Measurements from ENCODE around the gene ZDHHC6.

GRCh38 chr10:112390125-112390703 lies 56.5 kb downstream of the ZDHHC6 start:
- TF ChIP-seq, protein P1, sequence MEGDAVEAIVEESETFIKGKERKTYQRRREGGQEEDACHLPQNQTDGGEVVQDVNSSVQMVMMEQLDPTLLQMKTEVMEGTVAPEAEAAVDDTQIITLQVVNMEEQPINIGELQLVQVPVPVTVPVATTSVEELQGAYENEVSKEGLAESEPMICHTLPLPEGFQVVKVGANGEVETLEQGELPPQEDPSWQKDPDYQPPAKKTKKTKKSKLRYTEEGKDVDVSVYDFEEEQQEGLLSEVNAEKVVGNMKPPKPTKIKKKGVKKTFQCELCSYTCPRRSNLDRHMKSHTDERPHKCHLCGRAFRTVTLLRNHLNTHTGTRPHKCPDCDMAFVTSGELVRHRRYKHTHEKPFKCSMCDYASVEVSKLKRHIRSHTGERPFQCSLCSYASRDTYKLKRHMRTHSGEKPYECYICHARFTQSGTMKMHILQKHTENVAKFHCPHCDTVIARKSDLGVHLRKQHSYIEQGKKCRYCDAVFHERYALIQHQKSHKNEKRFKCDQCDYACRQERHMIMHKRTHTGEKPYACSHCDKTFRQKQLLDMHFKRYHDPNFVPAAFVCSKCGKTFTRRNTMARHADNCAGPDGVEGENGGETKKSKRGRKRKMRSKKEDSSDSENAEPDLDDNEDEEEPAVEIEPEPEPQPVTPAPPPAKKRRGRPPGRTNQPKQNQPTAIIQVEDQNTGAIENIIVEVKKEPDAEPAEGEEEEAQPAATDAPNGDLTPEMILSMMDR (IDR thresholded peaks at IDR 0.05): no peak
- TF ChIP-seq POLR2A (IDR thresholded peaks at IDR 0.05): no peak
